Body of pancreas (tissue), 4 donors: ENCODE results near the gene GRIK2.
"Not testable (repeated sequence)": the region's sequence is repeated elsewhere in the genome, so short reads cannot be mapped to it uniquely, and the experiment has no call there.

Source experiments
- POLR2A ChIP-seq, 3 donors: fragments of 450-650 bp; IDR thresholded peaks; one replicate each; pipeline ENCODE4 v1.6.1; 2016; ENCODE audit warnings: antibody characterized with exemption in 3 of 3, mild to moderate bottlenecking in 2 of 3
- TF ChIP-seq, protein P1 (sequence below), 7 experiments: fragments of 450-650 bp in 4 of 7; fragments of 200-600 bp in 3 of 7; sonication (generic) in 3 of 7; IDR thresholded peaks; one replicate each; pipeline ENCODE4 v1.5.1; 2016 to 2019; ENCODE audit warnings: antibody characterized with exemption in 7 of 7

DNA sequence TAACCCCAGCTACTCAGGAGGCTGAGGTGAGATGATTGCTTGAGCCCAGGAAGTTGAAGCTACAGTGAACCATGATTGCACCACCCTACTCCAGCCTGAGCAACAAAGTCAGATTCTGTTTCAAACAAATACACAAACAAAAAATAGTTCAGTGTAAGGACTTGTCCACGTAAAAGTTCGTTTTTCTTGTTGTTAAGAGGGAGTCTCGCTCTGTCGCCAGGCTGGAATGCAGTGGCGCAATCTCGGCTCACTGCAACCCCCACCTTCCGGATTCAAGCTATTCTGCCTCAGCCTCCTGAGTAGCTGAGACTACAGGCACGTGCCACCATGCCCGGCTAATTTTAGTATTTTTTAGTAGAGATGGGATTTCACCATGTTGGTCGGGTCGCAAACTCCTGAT lies 245.4 kb downstream of the GRIK2 start:
- TF ChIP-seq, protein P1, sequence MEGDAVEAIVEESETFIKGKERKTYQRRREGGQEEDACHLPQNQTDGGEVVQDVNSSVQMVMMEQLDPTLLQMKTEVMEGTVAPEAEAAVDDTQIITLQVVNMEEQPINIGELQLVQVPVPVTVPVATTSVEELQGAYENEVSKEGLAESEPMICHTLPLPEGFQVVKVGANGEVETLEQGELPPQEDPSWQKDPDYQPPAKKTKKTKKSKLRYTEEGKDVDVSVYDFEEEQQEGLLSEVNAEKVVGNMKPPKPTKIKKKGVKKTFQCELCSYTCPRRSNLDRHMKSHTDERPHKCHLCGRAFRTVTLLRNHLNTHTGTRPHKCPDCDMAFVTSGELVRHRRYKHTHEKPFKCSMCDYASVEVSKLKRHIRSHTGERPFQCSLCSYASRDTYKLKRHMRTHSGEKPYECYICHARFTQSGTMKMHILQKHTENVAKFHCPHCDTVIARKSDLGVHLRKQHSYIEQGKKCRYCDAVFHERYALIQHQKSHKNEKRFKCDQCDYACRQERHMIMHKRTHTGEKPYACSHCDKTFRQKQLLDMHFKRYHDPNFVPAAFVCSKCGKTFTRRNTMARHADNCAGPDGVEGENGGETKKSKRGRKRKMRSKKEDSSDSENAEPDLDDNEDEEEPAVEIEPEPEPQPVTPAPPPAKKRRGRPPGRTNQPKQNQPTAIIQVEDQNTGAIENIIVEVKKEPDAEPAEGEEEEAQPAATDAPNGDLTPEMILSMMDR (IDR thresholded peaks at IDR 0.05) = not testable (repeated sequence)
- not testable (repeated sequence) for TF ChIP-seq POLR2A (IDR thresholded peaks at IDR 0.05)
